GM12878 (cell line): ENCODE measurements around the gene UBAP2. TPM values are rescaled to one million over a fixed set of nuclear protein-coding genes. Genes with fewer than 3 reads are reported as not detected.

Source experiments
- ATF7 ChIP-seq: fragments of 450-650 bp; IDR thresholded peaks from 2 replicates; pipeline ENCODE4 v1.6.1; 2016; ENCODE audit warnings: low read depth, mild to moderate bottlenecking
- BHLHE40 ChIP-seq, 2 experiments: fragments of 450-650 bp in 1 of 2; IDR thresholded peaks; 2 replicates each; pipeline ENCODE4 v1.6.1; 2011 to 2017; ENCODE audit warnings: low read depth in 2 of 2, borderline replicate concordance in 1 of 2, improper control_type of control experiment in 1 of 2, low read length in 1 of 2, mild to moderate bottlenecking in 1 of 2
- BMI1 ChIP-seq: fragments of 450-650 bp; IDR thresholded peaks from 2 replicates; pipeline ENCODE4 v1.6.1; 2016; ENCODE audit warnings: mild to moderate bottlenecking, moderate library complexity, borderline replicate concordance
- BRCA1 ChIP-seq: IDR thresholded peaks from 2 replicates; pipeline ENCODE4 v1.6.1; 2011; ENCODE audit warnings: low read depth, low read length, improper control_type of control experiment
- CREM ChIP-seq: IDR thresholded peaks from 2 replicates; pipeline ENCODE4 v1.6.1; 2014; ENCODE audit warnings: antibody characterized with exemption, low read depth
- E4F1 ChIP-seq: fragments of 450-650 bp; IDR thresholded peaks from 2 replicates; pipeline ENCODE4 v1.6.1; 2018; ENCODE audit warnings: borderline replicate concordance, mild to moderate bottlenecking; ENCODE audit not compliant: partially characterized antibody
- EZH2 ChIP-seq: IDR thresholded peaks from 2 replicates; pipeline ENCODE4 v1.6.1; 2012; ENCODE audit warnings: low read depth, mild to moderate bottlenecking, control low read depth, inconsistent platforms, low read length, borderline replicate concordance; ENCODE audit not compliant: control insufficient read depth
- FOXM1 ChIP-seq: IDR thresholded peaks from 2 replicates; pipeline ENCODE4 v1.6.1; 2012; ENCODE audit warnings: low read depth, mild to moderate bottlenecking, inconsistent platforms, low read length, moderate library complexity
- HDAC6 ChIP-seq: fragments of 200-600 bp; sonication (generic); IDR thresholded peaks from one replicate; pipeline ENCODE4 v1.8.0; 2017; ENCODE audit warnings: antibody characterized with exemption; ENCODE audit not compliant: unreplicated experiment
- HDGF ChIP-seq: fragments of 450-650 bp; IDR thresholded peaks from 2 replicates; pipeline ENCODE4 v1.6.1; 2016; ENCODE audit warnings: antibody characterized with exemption
- KAT2A ChIP-seq: conservative IDR thresholded peaks from 2 replicates; pipeline ENCODE4 v1.6.1; 2011; ENCODE audit warnings: low read depth, low read length; ENCODE audit not compliant: control insufficient read depth
- MEF2A ChIP-seq: IDR thresholded peaks from 2 replicates; pipeline ENCODE4 v1.6.1; 2011; ENCODE audit warnings: low read depth, mild to moderate bottlenecking, low read length, moderate library complexity; ENCODE audit not compliant: insufficient read depth
- MTA2 ChIP-seq: fragments of 450-650 bp; IDR thresholded peaks from 2 replicates; pipeline ENCODE4 v1.6.1; 2016; ENCODE audit warnings: low read depth, mild to moderate bottlenecking, moderate library complexity
- MYC ChIP-seq: IDR thresholded peaks from 2 replicates; pipeline ENCODE4 v1.6.1; 2011; ENCODE audit warnings: mild to moderate bottlenecking, low read length, moderate library complexity, inconsistent platforms; ENCODE audit not compliant: insufficient read depth, insufficient replicate concordance, insufficient read length, severe bottlenecking
- NFYB ChIP-seq: IDR thresholded peaks from 2 replicates; pipeline ENCODE4 v1.6.1; 2011; ENCODE audit warnings: low read depth, mild to moderate bottlenecking, low read length, improper control_type of control experiment, moderate library complexity; ENCODE audit not compliant: insufficient read depth
- NR2C1 ChIP-seq: fragments of 450-650 bp; IDR thresholded peaks from 2 replicates; pipeline ENCODE4 v1.6.1; 2017; ENCODE audit warnings: antibody characterized with exemption, mild to moderate bottlenecking, moderate library complexity
- NR2C2 ChIP-seq: IDR thresholded peaks from 2 replicates; pipeline ENCODE4 v1.6.1; 2011; ENCODE audit warnings: borderline replicate concordance, low read depth; ENCODE audit not compliant: control insufficient read depth, insufficient read length
- NR2F1 ChIP-seq: fragments of 450-650 bp; conservative IDR thresholded peaks from 2 replicates; pipeline ENCODE4 v1.6.1; 2017; ENCODE audit warnings: mild to moderate bottlenecking
- PAX8 ChIP-seq: fragments of 450-650 bp; IDR thresholded peaks from 2 replicates; pipeline ENCODE4 v1.6.1; 2017; ENCODE audit warnings: mild to moderate bottlenecking, moderate library complexity
- RB1 ChIP-seq: fragments of 450-650 bp; formaldehyde crosslinking; IDR thresholded peaks from 2 replicates; pipeline ENCODE4 v1.6.1; 2017; ENCODE audit warnings: mild to moderate bottlenecking, borderline replicate concordance
- SIN3A ChIP-seq: IDR thresholded peaks from 2 replicates; pipeline ENCODE4 v1.6.1; 2012; ENCODE audit warnings: low read depth, low read length, improper control_type of control experiment
- SREBF2 ChIP-seq: IDR thresholded peaks from 2 replicates; pipeline ENCODE4 v1.6.1; 2012; ENCODE audit warnings: mild to moderate bottlenecking, low read length
- STAT3 ChIP-seq: IDR thresholded peaks from 2 replicates; pipeline ENCODE4 v1.6.1; 2011; ENCODE audit warnings: low read depth, low read length, improper control_type of control experiment
- TAF1 ChIP-seq: IDR thresholded peaks from 2 replicates; pipeline ENCODE4 v1.6.1; 2011; ENCODE audit warnings: mild to moderate bottlenecking, low read depth, low read length, borderline replicate concordance
- TCF7 ChIP-seq: IDR thresholded peaks from 2 replicates; pipeline ENCODE4 v1.6.1; 2014; ENCODE audit warnings: antibody characterized with exemption, borderline replicate concordance
- polyA plus RNA-seq, 11 experiments: library from polyadenylated mRNA; depleted of rRNA in 4 of 11; unstranded in 6 of 11; stranded (reverse) in 5 of 11; fragments of >200 nt; fragmentation: Nextera tagmentation in 4 of 11; fragmentation: Illumina TruSeq in 1 of 11; extraction: Ambion mirVana in 4 of 11; extraction: Trizol in 1 of 11; gene quantifications; 1 replicate in 1 of 11; 2 replicates in 10 of 11; pipeline versions ENCODE4 v1.2.1 to v1.2.3, GENCODE V29; 2011 to 2016; ENCODE audit warnings: inconsistent platforms in 2 of 11, missing spikeins in 2 of 11, low read depth in 1 of 11
- total RNA-seq, 4 experiments: library from RNA; depleted of rRNA in 3 of 4; stranded (reverse); fragments of >200 nt in 3 of 4; fragmentation: Illumina TruSeq in 1 of 4; extraction: Trizol in 1 of 4; gene quantifications; 2 replicates each; pipeline versions ENCODE4 v1.2.1 to v1.2.3, GENCODE V29; 2013 to 2021
- TF ChIP-seq, protein P1 (sequence below): fragments of 450-650 bp; IDR thresholded peaks from 2 replicates; pipeline ENCODE4 v1.6.1; 2018; ENCODE audit warnings: mild to moderate bottlenecking, low read depth, moderate library complexity; ENCODE audit not compliant: partially characterized antibody
- TF ChIP-seq, protein P2 (sequence below): IDR thresholded peaks from 2 replicates; pipeline ENCODE4 v1.6.1; 2011; ENCODE audit warnings: low read depth, low read length, improper control_type of control experiment, borderline replicate concordance

UBAP2 gene
- total and polyA plus RNA-seq, 10 of the 15 experiments (the other 5 are each of a cell fraction or from before 2014, with no cell fraction given) = 8.5 to 48.2 (median 28.1) TPM

- TF ChIP-seq MTA2 = no peak
- no peak for TF ChIP-seq ATF7
- no peak for TF ChIP-seq EZH2
- no peak for TF ChIP-seq HDGF
- TF ChIP-seq, protein P1, sequence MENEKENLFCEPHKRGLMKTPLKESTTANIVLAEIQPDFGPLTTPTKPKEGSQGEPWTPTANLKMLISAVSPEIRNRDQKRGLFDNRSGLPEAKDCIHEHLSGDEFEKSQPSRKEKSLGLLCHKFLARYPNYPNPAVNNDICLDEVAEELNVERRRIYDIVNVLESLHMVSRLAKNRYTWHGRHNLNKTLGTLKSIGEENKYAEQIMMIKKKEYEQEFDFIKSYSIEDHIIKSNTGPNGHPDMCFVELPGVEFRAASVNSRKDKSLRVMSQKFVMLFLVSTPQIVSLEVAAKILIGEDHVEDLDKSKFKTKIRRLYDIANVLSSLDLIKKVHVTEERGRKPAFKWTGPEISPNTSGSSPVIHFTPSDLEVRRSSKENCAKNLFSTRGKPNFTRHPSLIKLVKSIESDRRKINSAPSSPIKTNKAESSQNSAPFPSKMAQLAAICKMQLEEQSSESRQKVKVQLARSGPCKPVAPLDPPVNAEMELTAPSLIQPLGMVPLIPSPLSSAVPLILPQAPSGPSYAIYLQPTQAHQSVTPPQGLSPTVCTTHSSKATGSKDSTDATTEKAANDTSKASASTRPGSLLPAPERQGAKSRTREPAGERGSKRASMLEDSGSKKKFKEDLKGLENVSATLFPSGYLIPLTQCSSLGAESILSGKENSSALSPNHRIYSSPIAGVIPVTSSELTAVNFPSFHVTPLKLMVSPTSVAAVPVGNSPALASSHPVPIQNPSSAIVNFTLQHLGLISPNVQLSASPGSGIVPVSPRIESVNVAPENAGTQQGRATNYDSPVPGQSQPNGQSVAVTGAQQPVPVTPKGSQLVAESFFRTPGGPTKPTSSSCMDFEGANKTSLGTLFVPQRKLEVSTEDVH = no peak
- no peak for TF ChIP-seq SIN3A
- no peak for TF ChIP-seq SREBF2
- peak; percentile 73; the same call in 1 of the 2 replicates for TF ChIP-seq FOXM1
- TF ChIP-seq NFYB = no peak
- 0 out of 2 replicates have a peak, but pooled peaks have one; percentile 49 for TF ChIP-seq MEF2A
- no peak for TF ChIP-seq TAF1
- TF ChIP-seq STAT3 = no peak
- no peak for TF ChIP-seq E4F1
- TF ChIP-seq RB1 = no peak
- TF ChIP-seq NR2F1 = no peak
- no peak for TF ChIP-seq PAX8
- TF ChIP-seq NR2C2 = no peak
- no peak for TF ChIP-seq BRCA1
- no peak for TF ChIP-seq KAT2A
- TF ChIP-seq, protein P2, sequence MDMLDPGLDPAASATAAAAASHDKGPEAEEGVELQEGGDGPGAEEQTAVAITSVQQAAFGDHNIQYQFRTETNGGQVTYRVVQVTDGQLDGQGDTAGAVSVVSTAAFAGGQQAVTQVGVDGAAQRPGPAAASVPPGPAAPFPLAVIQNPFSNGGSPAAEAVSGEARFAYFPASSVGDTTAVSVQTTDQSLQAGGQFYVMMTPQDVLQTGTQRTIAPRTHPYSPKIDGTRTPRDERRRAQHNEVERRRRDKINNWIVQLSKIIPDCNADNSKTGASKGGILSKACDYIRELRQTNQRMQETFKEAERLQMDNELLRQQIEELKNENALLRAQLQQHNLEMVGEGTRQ = no peak
- TF ChIP-seq MYC = no peak
- no peak for TF ChIP-seq BMI1
- TF ChIP-seq NR2C1 = no peak
- no peak for TF ChIP-seq TCF7
- TF ChIP-seq BHLHE40 (IDR thresholded peaks at IDR 0.05; ENCODE audit: borderline replicate concordance in 1 of 2, low read depth in 2 of 2, low read length in 1 of 2) = no peak
- TF ChIP-seq HDAC6 = no peak
- TF ChIP-seq CREM = peak; percentile 68; the same call in 1 of the 2 replicates
Observed at GRCh38 chr9:33956544-33956943, 92.1 kb downstream of the UBAP2 start (continued).
